MCF 10A (cell line): ENCODE results near the gene PCNX2. TPM values are rescaled to one million over a fixed set of nuclear protein-coding genes. Genes with fewer than 3 reads are reported as not detected.

ENCODE experiments used
- BruUV-seq: library from RNA; stranded (reverse); fragments of 400-500 nt; replicated peaks from 2 replicates; lab custom pipeline; 2021; lab: Mats Ljungman, UMichigan
- CTCF ChIA-PET: fragments of 300-600 bp; sonication (Branson Sonifier 250); formaldehyde crosslinking; extraction: SDS; loops from one replicate; lab custom pipeline; 2021; ENCODE audit warnings: antibody characterized with exemption, inconsistent platforms; lab: Yijun Ruan, JAX
- POLR2A ChIA-PET: fragments of 300-600, 350-650 bp; sonication (Branson Sonifier 250); formaldehyde crosslinking; extraction: SDS; loops from one replicate; lab custom pipeline; 2020; ENCODE audit warnings: antibody characterized with exemption, inconsistent platforms; lab: Yijun Ruan, JAX
- DNase-seq: peaks from one replicate; pipeline ENCODE4 v3.0.0-alpha.2; 2018; ENCODE audit not compliant: unreplicated experiment
- H3K27ac Mint-ChIP-seq: one replicate; pipeline ENCODE4 v1.8.0; 2022; ENCODE audit warnings: mild to moderate bottlenecking, low read depth, mixed read lengths; ENCODE audit not compliant: unreplicated experiment
- H3K27me3 Mint-ChIP-seq: one replicate; pipeline ENCODE4 v1.8.0; 2022; ENCODE audit warnings: mixed read lengths; ENCODE audit not compliant: insufficient read depth, unreplicated experiment
- H3K36me3 Mint-ChIP-seq: one replicate; pipeline ENCODE4 v1.8.0; 2022; ENCODE audit warnings: mild to moderate bottlenecking, moderate library complexity, mixed read lengths; ENCODE audit not compliant: insufficient read depth, unreplicated experiment
- H3K4me1 Mint-ChIP-seq: one replicate; pipeline ENCODE4 v1.8.0; 2022; ENCODE audit warnings: mixed read lengths; ENCODE audit not compliant: insufficient read depth, unreplicated experiment
- H3K4me3 Mint-ChIP-seq: one replicate; pipeline ENCODE4 v1.8.0; 2022; ENCODE audit warnings: mild to moderate bottlenecking, moderate library complexity, mixed read lengths; ENCODE audit not compliant: unreplicated experiment
- H3K9me3 Mint-ChIP-seq: one replicate; pipeline ENCODE4 v1.8.0; 2022; ENCODE audit warnings: mixed read lengths; ENCODE audit not compliant: unreplicated experiment
- intact Hi-C: fragments of 100-400 bp; cut with micrococcal nuclease; formaldehyde crosslinking; loops from 2 replicates; pipeline ENCODE4 v1.14.1; 2022
- total RNA-seq: library from RNA; stranded (reverse); gene quantifications from 2 replicates; pipeline ENCODE4 v1.2.3, GENCODE V29; 2022
- TF ChIP-seq, protein P1 (sequence below): fragments of 200-600 bp; IDR thresholded peaks from one replicate; pipeline ENCODE4 v1.8.0; 2022; ENCODE audit warnings: antibody characterized with exemption, mild to moderate bottlenecking; ENCODE audit not compliant: unreplicated experiment

PCNX2 gene
- total RNA-seq, 1 experiment from 2014 or later: 80.5 TPM

DNA sequence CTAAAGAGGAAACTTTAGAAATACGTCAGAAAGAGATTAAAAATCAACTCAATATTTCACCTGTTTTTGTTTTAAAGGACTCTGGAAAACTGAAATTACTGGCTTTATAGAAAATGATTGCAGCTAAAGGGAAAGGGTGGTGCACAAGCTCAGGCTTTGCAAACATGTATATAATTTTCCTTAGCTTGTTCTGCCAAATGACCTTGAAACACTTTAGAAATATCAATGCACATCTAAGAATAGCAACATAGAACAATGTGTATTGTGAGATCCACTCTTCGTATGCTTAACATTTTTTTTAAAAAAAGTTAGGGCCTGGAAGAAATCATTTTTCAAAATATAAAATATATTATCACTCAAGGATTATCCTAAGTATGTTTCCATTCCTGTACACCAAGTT lies 201.3 kb downstream of the PCNX2 start:
- H3K27ac Mint-ChIP-seq: no peak overlapping the region
- H3K4me1 Mint-ChIP-seq: peaks cover 25% of the 10 kb centered on the region
- H3K36me3 Mint-ChIP-seq: peaks cover 19% of the 10 kb centered on the region
- no peak for DNase-seq
- BruUV-seq: no TSS peak
- H3K4me3 Mint-ChIP-seq: no peak overlapping the region
- TF ChIP-seq, protein P1, sequence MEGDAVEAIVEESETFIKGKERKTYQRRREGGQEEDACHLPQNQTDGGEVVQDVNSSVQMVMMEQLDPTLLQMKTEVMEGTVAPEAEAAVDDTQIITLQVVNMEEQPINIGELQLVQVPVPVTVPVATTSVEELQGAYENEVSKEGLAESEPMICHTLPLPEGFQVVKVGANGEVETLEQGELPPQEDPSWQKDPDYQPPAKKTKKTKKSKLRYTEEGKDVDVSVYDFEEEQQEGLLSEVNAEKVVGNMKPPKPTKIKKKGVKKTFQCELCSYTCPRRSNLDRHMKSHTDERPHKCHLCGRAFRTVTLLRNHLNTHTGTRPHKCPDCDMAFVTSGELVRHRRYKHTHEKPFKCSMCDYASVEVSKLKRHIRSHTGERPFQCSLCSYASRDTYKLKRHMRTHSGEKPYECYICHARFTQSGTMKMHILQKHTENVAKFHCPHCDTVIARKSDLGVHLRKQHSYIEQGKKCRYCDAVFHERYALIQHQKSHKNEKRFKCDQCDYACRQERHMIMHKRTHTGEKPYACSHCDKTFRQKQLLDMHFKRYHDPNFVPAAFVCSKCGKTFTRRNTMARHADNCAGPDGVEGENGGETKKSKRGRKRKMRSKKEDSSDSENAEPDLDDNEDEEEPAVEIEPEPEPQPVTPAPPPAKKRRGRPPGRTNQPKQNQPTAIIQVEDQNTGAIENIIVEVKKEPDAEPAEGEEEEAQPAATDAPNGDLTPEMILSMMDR: no peak
- ChIA-PET CTCF (interaction anchor here (0.7 kb wide), 1 partner anchor 534 kb away, joined by 3 read pairs; no protein-coding TSS in a partner anchor), POLR2A (interaction anchor here (0.6 to 3.3 kb wide), 5 partner anchors 16 to 1108 kb away, joined by 3 to 16 read pairs (median 3); no protein-coding TSS in a partner anchor)
- intact Hi-C loops: no loop called here
- H3K9me3 Mint-ChIP-seq: no peaks in the 10 kb centered on the region
- no peaks in the 10 kb centered on the region for H3K27me3 Mint-ChIP-seq

DNA sequence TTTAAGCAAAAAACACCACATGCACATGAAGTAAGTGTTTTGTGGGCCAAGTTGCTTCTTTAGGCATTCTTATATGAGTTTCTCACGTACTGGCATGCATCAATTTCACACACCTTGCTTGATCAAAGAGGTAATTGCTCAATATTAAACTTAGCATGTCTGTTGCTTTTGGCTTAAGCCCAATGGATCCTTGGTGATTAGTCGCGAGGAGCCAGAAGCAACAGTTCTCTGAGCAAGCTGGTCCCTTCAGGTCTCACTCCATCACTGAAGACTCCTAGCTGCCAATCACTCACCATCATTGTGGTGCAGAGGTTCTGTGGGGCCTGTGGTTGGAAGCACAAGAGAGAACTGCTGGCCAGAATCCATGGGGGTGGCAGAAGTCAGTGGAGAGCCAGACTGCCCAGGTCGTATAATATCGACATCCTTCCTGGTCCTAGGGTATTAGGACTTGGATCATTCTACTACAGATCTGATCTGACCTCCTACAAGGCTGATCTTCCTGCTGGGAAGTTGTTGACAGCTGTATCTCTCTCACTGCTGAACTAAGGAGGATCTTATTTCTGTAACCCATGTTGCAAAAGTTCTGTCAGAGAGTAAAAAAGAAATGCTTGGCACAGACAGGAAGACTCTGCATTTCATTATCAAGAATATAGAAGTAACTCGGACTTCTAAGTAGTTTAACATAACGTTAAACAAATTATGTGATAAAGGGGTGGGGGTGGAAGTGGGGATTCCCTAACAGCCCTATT lies 204.6 kb downstream of the PCNX2 start:
- POLR2A ChIA-PET: interaction anchor here (0.5 to 3.9 kb wide), 12 partner anchors 10 to 148 kb away, joined by 3 to 31 read pairs (median 4); no protein-coding TSS in a partner anchor
- no peaks in the 10 kb centered on the region for H3K27me3 Mint-ChIP-seq
- DNase-seq: peak; percentile 95
- H3K27ac Mint-ChIP-seq: peak overlapping the region; percentile 47
- H3K9me3 Mint-ChIP-seq: no peaks in the 10 kb centered on the region
- peaks cover 28% of the 10 kb centered on the region for H3K36me3 Mint-ChIP-seq
- H3K4me1 Mint-ChIP-seq: peaks cover 12% of the 10 kb centered on the region
- intact Hi-C loops: no loop called here
- no peak overlapping the region for H3K4me3 Mint-ChIP-seq
- CTCF ChIA-PET: interaction anchor here (0.6 to 1.0 kb wide), 2 partner anchors 21 to 1366 kb away, joined by 3 to 4 read pairs; no protein-coding TSS in a partner anchor
- no TSS peak for BruUV-seq
- TF ChIP-seq, protein P1: no peak

DNA sequence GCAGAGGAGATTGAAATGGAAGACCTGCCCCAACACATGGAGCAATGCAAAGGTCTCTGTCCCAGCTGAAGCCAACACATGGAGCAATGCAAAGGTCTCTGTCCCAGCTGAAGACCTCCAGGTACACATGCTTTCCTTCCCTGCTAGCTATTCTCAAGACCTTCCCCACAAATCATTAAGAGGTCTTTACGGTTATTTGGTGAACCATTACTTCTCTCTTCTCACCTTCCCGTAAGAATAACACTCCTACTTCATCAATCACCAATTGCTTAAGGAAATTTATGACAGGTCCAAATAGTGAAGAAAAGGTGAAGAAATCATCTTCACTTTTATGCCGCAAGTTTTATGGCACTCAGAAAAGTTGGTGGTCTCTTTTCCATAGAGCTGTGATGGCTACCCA lies 206.3 kb downstream of the PCNX2 start:
- Mint-ChIP-seq H3K27ac (no peak overlapping the region), H3K27me3 (no peaks in the 10 kb centered on the region)
- intact Hi-C loops: no loop called here

DNA sequence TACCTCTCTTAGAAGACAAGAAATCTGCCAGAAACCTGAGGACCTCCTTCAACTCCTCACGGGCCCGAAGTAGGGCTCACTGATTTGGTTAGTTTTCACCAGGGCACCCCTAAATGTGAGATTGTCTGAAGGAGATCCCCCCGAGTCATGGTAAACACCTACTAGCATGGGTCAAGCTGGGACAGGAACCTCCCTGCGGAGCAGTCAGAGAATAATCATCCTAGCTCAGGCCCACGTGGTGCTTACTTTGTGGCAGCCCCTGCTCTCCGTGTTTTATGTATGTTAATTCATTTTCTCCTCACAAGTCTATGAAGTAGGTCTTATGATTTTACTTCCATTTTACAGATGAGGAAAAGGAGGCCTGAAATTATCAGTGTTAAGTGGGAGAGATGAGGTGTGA lies 206.9 kb downstream of the PCNX2 start:
- peaks cover 27% of the 10 kb centered on the region for H3K36me3 Mint-ChIP-seq
- DNase-seq: no peak
- H3K27ac Mint-ChIP-seq: no peak overlapping the region
- BruUV-seq: no TSS peak
- CTCF ChIA-PET: no interaction called here
- POLR2A ChIA-PET: interaction anchor here (3.9 kb wide), 1 partner anchor 25 kb away, joined by 31 read pairs; no protein-coding TSS in a partner anchor
- no peak overlapping the region for H3K4me3 Mint-ChIP-seq
- TF ChIP-seq, protein P1: no peak
- H3K9me3 Mint-ChIP-seq: no peaks in the 10 kb centered on the region
- H3K4me1 Mint-ChIP-seq: peaks cover 20% of the 10 kb centered on the region
- H3K27me3 Mint-ChIP-seq: no peaks in the 10 kb centered on the region
- intact Hi-C loops: no loop called here

More for the DNA sequence above, 206.3 kb downstream of the PCNX2 start:
- H3K4me1 Mint-ChIP-seq: peaks cover 20% of the 10 kb centered on the region
- POLR2A ChIA-PET: interaction anchor here (0.8 to 3.9 kb wide), 3 partner anchors 17 to 64 kb away, joined by 4 to 31 read pairs (median 11); no protein-coding TSS in a partner anchor
- no peak for DNase-seq
- TF ChIP-seq, protein P1: no peak
- CTCF ChIA-PET: no interaction called here
- no peaks in the 10 kb centered on the region for H3K9me3 Mint-ChIP-seq
- no peak overlapping the region for H3K4me3 Mint-ChIP-seq
- H3K36me3 Mint-ChIP-seq: peaks cover 27% of the 10 kb centered on the region
- BruUV-seq: no TSS peak
